ENCODE data around the gene SLC10A7. TPM values are rescaled to one million over a fixed set of nuclear protein-coding genes. Genes with fewer than 3 reads are reported as not detected.

SLC10A7 gene
- total and polyA plus RNA-seq, 2 of the 4 experiments (the other 2 are of a cell fraction) = 5.2 to 8.4 TPM

DNA sequence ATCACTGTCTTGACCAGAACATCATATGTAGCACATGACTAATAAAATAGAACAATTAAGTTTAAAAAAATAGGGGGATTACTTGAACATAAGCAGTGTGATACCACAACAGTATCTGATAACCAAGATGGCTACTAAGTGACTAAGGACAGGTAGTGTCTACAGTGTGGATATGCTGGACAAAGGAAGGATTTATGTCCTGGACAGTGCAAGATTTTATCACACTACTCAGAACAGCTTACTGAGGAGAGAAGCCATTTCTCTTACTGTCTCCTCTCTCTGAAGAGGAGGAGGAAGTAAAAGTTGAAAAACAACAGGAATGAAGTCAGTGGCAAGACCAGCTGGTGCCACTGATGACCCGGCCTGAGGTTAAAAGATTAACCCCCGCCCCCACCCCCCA, 4.0 kb upstream of the SLC10A7 start:
- WGBS, 2 experiments (ENCODE audit: extremely low coverage in 2 of 2, insufficient read length in 1 of 2) = no CpG with 5 or more reads among the region's 2 CpGs
- CTCF ChIA-PET = interaction anchor here (0.7 kb wide), 1 partner anchor 292 kb away, joined by 5 read pairs; no protein-coding TSS in a partner anchor
- BruUV-seq (replicated peaks) = no TSS peak

More for the DNA sequence above, 4.0 kb upstream of the SLC10A7 start:
- Histone ChIP-seq H3K4ac (ENCODE audit: low read depth, low read length) (no peak overlapping the region), H3K18ac (ENCODE audit: low read depth, low read length) (no peak overlapping the region), H2BK15ac (ENCODE audit: low read depth, low read length) (no peak overlapping the region), H2AK5ac (ENCODE audit: low read depth, low read length) (no peak overlapping the region), H4K8ac (ENCODE audit: low read depth in 2 of 2, low read length in 2 of 2) (no peak overlapping the region), H3K56ac (ENCODE audit: extremely low read depth, insufficient read depth, low read length) (no peak overlapping the region), H3K27me3 (ENCODE audit: control insufficient read depth, insufficient read depth, low read length) (no peaks in the 10 kb centered on the region), H3K27ac (ENCODE audit: insufficient read depth, low read length) (no peak overlapping the region), H3K9me3 (ENCODE audit: control insufficient read depth, insufficient read depth, low read length) (no peaks in the 10 kb centered on the region), H3K36me3 (ENCODE audit: control insufficient read depth, insufficient read depth, low read length) (no peaks in the 10 kb centered on the region), H3K4me1 (ENCODE audit: control insufficient read depth, insufficient read depth, low read length) (no peaks in the 10 kb centered on the region), H2BK5ac (ENCODE audit: low read depth, low read length, poor library complexity, severe bottlenecking) (no peak overlapping the region), H2AK9ac (replicated peaks; ENCODE audit: low read depth, low read length, poor library complexity) (no peak overlapping the region), H3K79me1 (ENCODE audit: low read depth in 1 of 2, low read length in 2 of 2) (peaks cover 5 to 11% of the 10 kb centered on the region in 2 experiments; a peak in 2 of 4 replicates), H4K91ac (ENCODE audit: insufficient read depth, low read depth, low read length) (no peak overlapping the region), H3K9ac (ENCODE audit: low read depth, low read length) (no peak overlapping the region), H4K5ac (ENCODE audit: low read depth, low read length) (no peak overlapping the region), H4K20me1 (ENCODE audit: insufficient read depth, low read length) (no peaks in the 10 kb centered on the region), H2BK20ac (ENCODE audit: low read depth, low read length) (no peak overlapping the region), H3K4me3 (ENCODE audit: insufficient read depth, low read depth, low read length) (no peak overlapping the region), H2BK120ac (ENCODE audit: low read depth, low read length) (no peak overlapping the region), H3K9me1 (ENCODE audit: insufficient read depth, low read length) (no peaks in the 10 kb centered on the region), H3K23ac (ENCODE audit: low read depth, low read length) (no peak overlapping the region), H3K14ac (replicated peaks; ENCODE audit: low read depth, low read length) (no peak overlapping the region), H2AFZ (replicated peaks; ENCODE audit: low read length, poor library complexity) (no peak overlapping the region), H3K4me2 (ENCODE audit: low read depth, low read length) (no peak overlapping the region)
- no peak for ATAC-seq (ENCODE audit: low read depth)
- TF ChIP-seq RFX5 (IDR thresholded peaks at IDR 0.05; ENCODE audit: low read depth, low read length) = no peak
- no peak for TF ChIP-seq FOS (IDR thresholded peaks at IDR 0.05; ENCODE audit: low read depth, low read length)
- TF ChIP-seq, protein P1, sequence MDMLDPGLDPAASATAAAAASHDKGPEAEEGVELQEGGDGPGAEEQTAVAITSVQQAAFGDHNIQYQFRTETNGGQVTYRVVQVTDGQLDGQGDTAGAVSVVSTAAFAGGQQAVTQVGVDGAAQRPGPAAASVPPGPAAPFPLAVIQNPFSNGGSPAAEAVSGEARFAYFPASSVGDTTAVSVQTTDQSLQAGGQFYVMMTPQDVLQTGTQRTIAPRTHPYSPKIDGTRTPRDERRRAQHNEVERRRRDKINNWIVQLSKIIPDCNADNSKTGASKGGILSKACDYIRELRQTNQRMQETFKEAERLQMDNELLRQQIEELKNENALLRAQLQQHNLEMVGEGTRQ (IDR thresholded peaks at IDR 0.05; ENCODE audit: low read depth, low read length) = no peak
- TF ChIP-seq, protein P2, sequence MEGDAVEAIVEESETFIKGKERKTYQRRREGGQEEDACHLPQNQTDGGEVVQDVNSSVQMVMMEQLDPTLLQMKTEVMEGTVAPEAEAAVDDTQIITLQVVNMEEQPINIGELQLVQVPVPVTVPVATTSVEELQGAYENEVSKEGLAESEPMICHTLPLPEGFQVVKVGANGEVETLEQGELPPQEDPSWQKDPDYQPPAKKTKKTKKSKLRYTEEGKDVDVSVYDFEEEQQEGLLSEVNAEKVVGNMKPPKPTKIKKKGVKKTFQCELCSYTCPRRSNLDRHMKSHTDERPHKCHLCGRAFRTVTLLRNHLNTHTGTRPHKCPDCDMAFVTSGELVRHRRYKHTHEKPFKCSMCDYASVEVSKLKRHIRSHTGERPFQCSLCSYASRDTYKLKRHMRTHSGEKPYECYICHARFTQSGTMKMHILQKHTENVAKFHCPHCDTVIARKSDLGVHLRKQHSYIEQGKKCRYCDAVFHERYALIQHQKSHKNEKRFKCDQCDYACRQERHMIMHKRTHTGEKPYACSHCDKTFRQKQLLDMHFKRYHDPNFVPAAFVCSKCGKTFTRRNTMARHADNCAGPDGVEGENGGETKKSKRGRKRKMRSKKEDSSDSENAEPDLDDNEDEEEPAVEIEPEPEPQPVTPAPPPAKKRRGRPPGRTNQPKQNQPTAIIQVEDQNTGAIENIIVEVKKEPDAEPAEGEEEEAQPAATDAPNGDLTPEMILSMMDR (conservative IDR thresholded peaks at IDR 0.05; ENCODE audit: low read depth, low read length) = no peak
- no peak for TF ChIP-seq NFE2L2 (IDR thresholded peaks at IDR 0.05; ENCODE audit: low read depth, low read length)
- no peak for TF ChIP-seq BHLHE40 (IDR thresholded peaks at IDR 0.05; ENCODE audit: low read depth, low read length)
- TF ChIP-seq RCOR1 (IDR thresholded peaks at IDR 0.05; ENCODE audit: insufficient replicate concordance, low read length) = no peak
- in situ Hi-C loops (cut with MboI; ENCODE audit: low sequenced_read_pairs) (no loop called here), intact Hi-C loops (cut with micrococcal nuclease) (loop anchor here (10.0 kb wide), 1 partner anchor 569 kb away; no protein-coding TSS in a partner anchor), dilution Hi-C loops (cut with HindIII; ENCODE audit: low sequenced_read_pairs, unreplicated experiment) (no loop called here)
- POLR2A ChIA-PET (ENCODE audit: unreplicated experiment) = no interaction called here
- no peak for DNase-seq
